H1 (cell line): ENCODE data around the gene HHAT. TPM values are rescaled to one million over a fixed set of nuclear protein-coding genes. Genes with fewer than 3 reads are reported as not detected.

Experiments
- CTCF ChIA-PET: fragments of 300-600 bp; sonication (Branson Sonifier 250); formaldehyde crosslinking; loops from one replicate; lab custom pipeline; 2021; ENCODE audit not compliant: partially characterized antibody; lab: Charles Lee
- POLR2A ChIA-PET: fragments of 300-600 bp; sonication (Branson Sonifier 250); formaldehyde crosslinking; loops from one replicate; lab custom pipeline; 2021; ENCODE audit warnings: inconsistent platforms; ENCODE audit not compliant: partially characterized antibody; lab: Charles Lee
- DNase-seq, 2 experiments: peaks; one replicate each; pipeline versions ENCODE4 v3.0.0 to v3.0.0-alpha.2; 2010 to 2022; ENCODE audit warnings: low spot score in 2 of 2, low read depth in 1 of 2, mixed read lengths in 1 of 2
- FAIRE-seq: peaks from 2 replicates; lab custom pipeline; 2011; peaks lifted over from hg19 to GRCh38; lab: Jason Lieb, UNC
- H2AFZ ChIP-seq: 2 replicates; pipeline ENCODE4 v1.8.1; 2012; ENCODE audit warnings: low read length, inconsistent platforms
- H2AK5ac ChIP-seq: 2 replicates; pipeline ENCODE4 v1.6.1; 2013; ENCODE audit warnings: low read depth, low read length
- H2BK120ac ChIP-seq: replicated peaks from 2 replicates; pipeline ENCODE3; 2013; ENCODE audit warnings: low read depth, low read length, inconsistent platforms
- H2BK12ac ChIP-seq: 2 replicates; pipeline ENCODE4 v1.6.1; 2013; ENCODE audit warnings: low read depth, low read length
- H2BK15ac ChIP-seq: 2 replicates; pipeline ENCODE4 v1.6.1; 2013; ENCODE audit warnings: low read length
- H2BK20ac ChIP-seq: 2 replicates; pipeline ENCODE4 v1.6.1; 2013; ENCODE audit warnings: low read length
- H2BK5ac ChIP-seq: 2 replicates; pipeline ENCODE4 v1.6.1; 2013; ENCODE audit warnings: low read depth, low read length
- H3K14ac ChIP-seq: 2 replicates; pipeline ENCODE4 v1.6.1; 2013; ENCODE audit warnings: inconsistent platforms; ENCODE audit not compliant: insufficient read length
- H3K18ac ChIP-seq: 2 replicates; pipeline ENCODE4 v1.6.1; 2013; ENCODE audit warnings: low read length; ENCODE audit errors: extremely low read depth
- H3K23ac ChIP-seq: 2 replicates; pipeline ENCODE4 v1.6.1; 2013; ENCODE audit warnings: inconsistent platforms; ENCODE audit not compliant: insufficient read length
- H3K23me2 ChIP-seq: 2 replicates; pipeline ENCODE4 v1.6.1; 2013; ENCODE audit warnings: low read depth, low read length
- H3K27ac ChIP-seq: 2 replicates; pipeline ENCODE4 v1.6.1; 2011; ENCODE audit warnings: low read depth, low read length, inconsistent platforms
- H3K27me3 ChIP-seq, 4 experiments: replicated peaks in 1 of 4; 1 replicate in 1 of 4; 2 replicates in 3 of 4; pipeline versions ENCODE4 v1.6.1 to v1.8.1; 2011 to 2013; ENCODE audit warnings: low read length in 3 of 4, mild to moderate bottlenecking in 3 of 4, inconsistent platforms in 2 of 4, mixed read lengths in 2 of 4, moderate library complexity in 1 of 4; ENCODE audit not compliant: control insufficient read depth in 3 of 4, insufficient read depth in 3 of 4; ENCODE audit errors: extremely low read depth in 1 of 4
- H3K36me3 ChIP-seq, 4 experiments: 2 replicates each; pipeline versions ENCODE4 v1.6.1 to v1.8.1; 2011 to 2013; ENCODE audit warnings: mild to moderate bottlenecking in 4 of 4, low read length in 3 of 4, moderate library complexity in 2 of 4, control low read depth in 1 of 4, inconsistent platforms in 1 of 4; ENCODE audit not compliant: insufficient read depth in 4 of 4, control insufficient read depth in 2 of 4
- H3K4ac ChIP-seq: replicated peaks from 2 replicates; pipeline ENCODE3; 2013; ENCODE audit warnings: low read length, low read depth, mixed read lengths, inconsistent platforms; ENCODE audit not compliant: insufficient read length
- H3K4me1 ChIP-seq, 4 experiments: replicated peaks in 1 of 4; 1 replicate in 1 of 4; 2 replicates in 3 of 4; pipeline versions ENCODE4 v1.6.1 to v1.8.1; 2011 to 2013; ENCODE audit warnings: low read length in 3 of 4, inconsistent platforms in 2 of 4, mixed read lengths in 1 of 4; ENCODE audit not compliant: insufficient read depth in 4 of 4, control insufficient read depth in 3 of 4
- H3K4me2 ChIP-seq, 2 experiments: 2 replicates each; pipeline versions ENCODE4 v1.6.1 to v1.8.1; 2011 to 2013; ENCODE audit warnings: low read depth in 2 of 2, low read length in 2 of 2, control low read depth in 1 of 2, inconsistent platforms in 1 of 2, mild to moderate bottlenecking in 1 of 2; ENCODE audit not compliant: insufficient read depth in 1 of 2
- H3K4me3 ChIP-seq, 4 experiments: fragments of 200-600, 300-600 bp in 1 of 4; sonication (generic), shearing (Covaris generic), sonication (Bioruptor Twin) in 1 of 4; 2 replicates each; pipeline versions ENCODE4 v1.5.1 to v1.8.1; 2011 to 2016; ENCODE audit warnings: low read length in 4 of 4, low read depth in 3 of 4, control low read depth in 2 of 4, inconsistent platforms in 2 of 4, mild to moderate bottlenecking in 2 of 4, mixed read lengths in 1 of 4, moderate library complexity in 1 of 4; ENCODE audit not compliant: insufficient read depth in 2 of 4; ENCODE audit errors: extremely low read depth in 1 of 4
- H3K56ac ChIP-seq: replicated peaks from 2 replicates; pipeline ENCODE3; 2013; ENCODE audit warnings: low read depth, mild to moderate bottlenecking, mixed read lengths, low read length, inconsistent platforms; ENCODE audit not compliant: insufficient read length
- H3K79me1 ChIP-seq: 2 replicates; pipeline ENCODE4 v1.6.1; 2013; ENCODE audit warnings: low read depth, low read length, control low read depth
- H3K79me2 ChIP-seq, 2 experiments: 2 replicates each; pipeline versions ENCODE4 v1.6.1 to v1.8.1; 2012 to 2013; ENCODE audit warnings: low read length in 2 of 2, mild to moderate bottlenecking in 2 of 2, inconsistent platforms in 1 of 2; ENCODE audit not compliant: insufficient read depth in 2 of 2, control insufficient read depth in 1 of 2
- H3K9ac ChIP-seq, 4 experiments: replicated peaks in 1 of 4; 1 replicate in 1 of 4; 2 replicates in 3 of 4; pipeline versions ENCODE4 v1.6.1 to v1.8.1; 2011 to 2013; ENCODE audit warnings: low read depth in 3 of 4, low read length in 3 of 4, control low read depth in 2 of 4, mild to moderate bottlenecking in 2 of 4, moderate library complexity in 2 of 4, inconsistent platforms in 1 of 4; ENCODE audit errors: extremely low read depth in 1 of 4
- H3K9me3 ChIP-seq, 2 experiments: 2 replicates each; pipeline versions ENCODE4 v1.6.1 to v1.8.1; 2012 to 2013; ENCODE audit warnings: mild to moderate bottlenecking in 2 of 2, moderate library complexity in 2 of 2, control low read depth in 1 of 2, inconsistent platforms in 1 of 2, low read depth in 1 of 2, low read length in 1 of 2, mixed read lengths in 1 of 2; ENCODE audit not compliant: insufficient read depth in 2 of 2
- H4K20me1 ChIP-seq, 2 experiments: replicated peaks in 1 of 2; 2 replicates each; pipeline versions ENCODE3 to v1.8.1; 2011 to 2013; ENCODE audit warnings: inconsistent platforms in 2 of 2, low read length in 2 of 2, mild to moderate bottlenecking in 1 of 2; ENCODE audit not compliant: insufficient read depth in 2 of 2, control insufficient read depth in 1 of 2
- H4K5ac ChIP-seq: 2 replicates; pipeline ENCODE4 v1.6.1; 2013; ENCODE audit warnings: low read length, low read depth, mixed read lengths, inconsistent platforms; ENCODE audit not compliant: insufficient read length
- H4K8ac ChIP-seq: 2 replicates; pipeline ENCODE4 v1.8.0; 2013; ENCODE audit warnings: mild to moderate bottlenecking, moderate library complexity, low read length, inconsistent platforms; ENCODE audit not compliant: insufficient read depth; ENCODE audit errors: extremely low read depth
- H4K91ac ChIP-seq: replicated peaks from 2 replicates; pipeline ENCODE3; 2013; ENCODE audit warnings: low read length, mixed read lengths, inconsistent platforms; ENCODE audit not compliant: insufficient read length
- CHD2 ChIP-seq: IDR thresholded peaks from 2 replicates; pipeline ENCODE4 v1.6.1; 2012; ENCODE audit warnings: low read length, improper control_type of control experiment
- CREB1 ChIP-seq: IDR thresholded peaks from 2 replicates; pipeline ENCODE4 v1.6.1; 2012; ENCODE audit warnings: inconsistent platforms
- KDM1A ChIP-seq: fragments of 200-600, 300-600 bp; sonication (generic); IDR thresholded peaks from 2 replicates; pipeline ENCODE4 v1.7.1; 2016; ENCODE audit warnings: mild to moderate bottlenecking, low read length, borderline replicate concordance
- PHF8 ChIP-seq: fragments of 200-600 bp; sonication (generic); conservative IDR thresholded peaks from 2 replicates; pipeline ENCODE4 v1.7.1; 2012; ENCODE audit warnings: low read depth, mild to moderate bottlenecking, inconsistent platforms, low read length, moderate library complexity
- RAD21 ChIP-seq, 2 experiments: IDR thresholded peaks in 1 of 2; conservative IDR thresholded peaks in 1 of 2; 2 replicates each; pipeline ENCODE4 v1.6.1; 2011; ENCODE audit warnings: low read depth in 2 of 2, low read length in 2 of 2, improper control_type of control experiment in 1 of 2, inconsistent platforms in 1 of 2, mild to moderate bottlenecking in 1 of 2, moderate library complexity in 1 of 2
- RXRA ChIP-seq: IDR thresholded peaks from 2 replicates; pipeline ENCODE4 v1.6.1; 2011; ENCODE audit warnings: low read depth, mild to moderate bottlenecking, low read length, moderate library complexity; ENCODE audit not compliant: insufficient read depth
- SIX5 ChIP-seq: IDR thresholded peaks from 2 replicates; pipeline ENCODE4 v1.6.1; 2011; ENCODE audit warnings: mild to moderate bottlenecking, low read depth, low read length
- SP4 ChIP-seq: IDR thresholded peaks from 2 replicates; pipeline ENCODE4 v1.6.1; 2012; ENCODE audit warnings: low read length, inconsistent platforms
- WGBS, 2 experiments: shearing (Covaris generic) in 1 of 2; methylation state at CpG; one replicate each; pipeline versions ENCODE4 v1.1.6 to v1.1.7; 2013 to 2015; ENCODE audit warnings: low lambda C conversion rate in 2 of 2, mixed read lengths in 2 of 2, inconsistent platforms in 1 of 2, low coverage in 1 of 2, missing lambda C conversion rate in 1 of 2; ENCODE audit not compliant: insufficient replicate concordance in 2 of 2, insufficient coverage in 1 of 2, insufficient read length in 1 of 2; ENCODE audit errors: extremely low coverage in 1 of 2, missing lambda C conversion rate in 1 of 2; 5-methylcytosine and 5-hydroxymethylcytosine counted together
- polyA plus RNA-seq, 7 experiments: library from polyadenylated mRNA; depleted of rRNA in 3 of 7; stranded (reverse) in 5 of 7; unstranded in 2 of 7; fragments of >200 nt in 5 of 7; fragments of 200-250 nt in 2 of 7; gene quantifications; 1 replicate in 5 of 7; 2 replicates in 1 of 7; 4 replicates in 1 of 7; pipeline versions ENCODE4 v1.2.1 to v1.2.3, GENCODE V29; 2011 to 2013; ENCODE audit warnings: missing spikeins in 2 of 7, mixed read lengths in 2 of 7
- total RNA-seq: library from RNA; stranded (reverse); fragmentation: NEBNext Ultra II Directional; extraction: Animal tissue kit (Norgen Biotek cat#: 25700); gene quantifications from 2 replicates; pipeline ENCODE4 v1.2.1, GENCODE V29; 2021
- TF ChIP-seq, protein P1 (sequence below): IDR thresholded peaks from 2 replicates; pipeline ENCODE4 v1.6.1; 2012; ENCODE audit warnings: inconsistent platforms
- TF ChIP-seq, protein P2 (sequence below): IDR thresholded peaks from 2 replicates; pipeline ENCODE4 v1.6.1; 2011; ENCODE audit warnings: low read depth, mild to moderate bottlenecking, low read length; ENCODE audit not compliant: insufficient read depth

HHAT gene
- total and polyA plus RNA-seq, 2 of the 8 experiments (the other 6 are each of a cell fraction or from before 2014, with no cell fraction given), result 0.15 to 0.51 TPM

DNA sequence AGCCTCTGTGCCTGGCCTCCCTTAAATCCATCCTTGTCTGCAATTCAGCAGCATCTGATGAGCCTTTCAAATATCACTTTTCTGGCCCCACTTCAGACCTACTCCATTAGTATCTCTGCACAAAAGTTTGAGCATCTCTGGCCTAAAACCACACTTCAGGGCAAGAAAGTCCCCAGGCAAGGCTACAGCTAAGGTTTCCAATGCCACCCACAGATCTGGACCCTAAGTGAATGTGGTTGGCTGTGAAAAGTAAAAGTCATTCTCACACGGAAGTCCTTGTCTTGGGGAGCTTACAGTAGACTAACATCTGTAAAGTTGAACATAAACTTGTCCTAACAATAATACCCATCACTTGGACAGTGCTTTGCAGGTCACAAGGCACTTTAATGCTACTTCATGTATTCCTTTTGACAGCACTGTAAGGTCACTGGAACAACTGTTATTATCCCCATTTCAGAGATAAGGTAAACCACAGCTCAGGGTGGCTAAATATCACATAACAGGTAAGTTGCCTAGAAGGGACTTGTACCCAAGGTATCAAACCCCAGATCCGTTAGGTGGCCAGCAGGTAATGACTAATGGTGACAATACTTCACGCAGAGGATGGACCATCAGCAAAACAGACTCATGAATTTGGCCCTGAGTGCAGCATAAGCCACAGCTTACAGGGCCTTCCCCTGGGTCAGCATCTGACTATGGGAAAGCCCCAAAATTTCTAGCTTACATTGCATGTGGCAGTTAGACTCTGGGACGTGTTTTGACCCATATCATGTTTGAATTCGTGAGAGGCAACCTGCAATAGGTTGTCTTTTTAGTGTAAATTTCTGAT, 356.0 kb downstream of the HHAT start:
- H3K27ac ChIP-seq, result no peak overlapping the region
- FAIRE-seq (no peak), DNase-seq (no peak)
- no peak overlapping the region for H2AFZ ChIP-seq
- H3K56ac ChIP-seq, result no peak overlapping the region
- H3K9ac ChIP-seq, result no peak overlapping the region
- no peaks in the 10 kb centered on the region for H3K23me2 ChIP-seq
- no peaks in the 10 kb centered on the region; the same call in 1 of the 2 replicates for H3K79me1 ChIP-seq
- TF ChIP-seq RAD21 (IDR thresholded peaks at IDR 0.05 in 1 of 2, conservative IDR thresholded peaks at IDR 0.05 in 1 of 2; ENCODE audit: low read depth in 2 of 2, low read length in 2 of 2) (no peak), PHF8 (no peak), SIX5 (no peak), RXRA (no peak), KDM1A (no peak), CREB1 (no peak), CHD2 (no peak), SP4 (no peak)
- TF ChIP-seq, protein P1, sequence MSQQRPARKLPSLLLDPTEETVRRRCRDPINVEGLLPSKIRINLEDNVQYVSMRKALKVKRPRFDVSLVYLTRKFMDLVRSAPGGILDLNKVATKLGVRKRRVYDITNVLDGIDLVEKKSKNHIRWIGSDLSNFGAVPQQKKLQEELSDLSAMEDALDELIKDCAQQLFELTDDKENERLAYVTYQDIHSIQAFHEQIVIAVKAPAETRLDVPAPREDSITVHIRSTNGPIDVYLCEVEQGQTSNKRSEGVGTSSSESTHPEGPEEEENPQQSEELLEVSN, result no peak
- TF ChIP-seq, protein P2, sequence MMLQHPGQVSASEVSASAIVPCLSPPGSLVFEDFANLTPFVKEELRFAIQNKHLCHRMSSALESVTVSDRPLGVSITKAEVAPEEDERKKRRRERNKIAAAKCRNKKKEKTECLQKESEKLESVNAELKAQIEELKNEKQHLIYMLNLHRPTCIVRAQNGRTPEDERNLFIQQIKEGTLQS, result no peak
- H4K91ac ChIP-seq, result no peak overlapping the region
- H2BK12ac ChIP-seq, result no peak overlapping the region
- H4K8ac ChIP-seq, result no peak overlapping the region
- ChIA-PET CTCF (interaction anchor here (1.1 to 1.6 kb wide), 3 partner anchors 12 to 237 kb away, joined by 3 to 4 read pairs (median 3); no protein-coding TSS in a partner anchor), POLR2A (no interaction called here)
- WGBS, 2 experiments, result 79% methylated on average over 5 of the region's 5 CpGs; no CpG with 5 or more reads in 1 of the 2 experiments
- no peak overlapping the region for H3K4ac ChIP-seq
- no peak overlapping the region for H2BK120ac ChIP-seq
- H3K79me2 ChIP-seq, result no peaks in the 10 kb centered on the region
- H4K5ac ChIP-seq, result no peak overlapping the region
- no peak overlapping the region for H2BK20ac ChIP-seq
- H2BK15ac ChIP-seq, result no peak overlapping the region
- no peaks in the 10 kb centered on the region; a peak in 1 of 4 replicates for H3K9me3 ChIP-seq
- no peak overlapping the region for H3K4me3 ChIP-seq
- H3K23ac ChIP-seq, result no peak overlapping the region
- H3K4me1 ChIP-seq, result no peaks in the 10 kb centered on the region
- no peak overlapping the region for H2AK5ac ChIP-seq
- no peak overlapping the region for H3K4me2 ChIP-seq
- H4K20me1 ChIP-seq, result no peaks in the 10 kb centered on the region
- H3K14ac ChIP-seq, result no peak overlapping the region
- no peaks in the 10 kb centered on the region for H3K36me3 ChIP-seq
- H3K27me3 ChIP-seq, result no peaks in the 10 kb centered on the region
- no peak overlapping the region for H3K18ac ChIP-seq
- H2BK5ac ChIP-seq, result no peak overlapping the region
